SH-SY5Y (cell line): Measurements from ENCODE around the gene PATZ1.

Source experiments
- GATA2 ChIP-seq: IDR thresholded peaks from 2 replicates; pipeline ENCODE4 v1.6.1; 2011; ENCODE audit warnings: mild to moderate bottlenecking, low read depth, low read length
- GATA3 ChIP-seq: IDR thresholded peaks from 2 replicates; pipeline ENCODE4 v1.6.1; 2011; ENCODE audit warnings: low read depth, mild to moderate bottlenecking, low read length, moderate library complexity

DNA sequence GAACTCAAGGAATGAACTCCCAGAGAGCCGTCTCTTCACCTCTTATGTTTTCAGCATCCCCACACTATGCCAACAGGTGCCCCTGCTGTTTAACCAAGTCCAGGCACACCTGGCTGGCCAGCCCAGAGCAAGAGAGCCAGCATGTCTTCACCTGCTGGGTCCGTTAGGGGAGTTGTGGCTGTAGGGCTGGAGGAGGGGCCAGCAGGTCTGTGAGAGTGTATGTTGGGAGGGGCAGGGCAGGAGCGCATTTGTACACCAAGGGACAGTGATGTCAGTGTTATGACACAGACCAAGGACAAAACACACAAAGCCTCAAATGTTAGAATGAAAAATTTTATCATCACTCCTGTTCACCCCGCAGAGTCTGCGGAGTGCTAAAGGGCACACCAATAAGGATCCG, 5.8 kb downstream of the PATZ1 start:
- TF ChIP-seq GATA2 (no peak), GATA3 (no peak)
